SK-N-SH treated with all-trans-retinoic acid at 6 μM for 48 hours (cell line): ENCODE data around the gene CENPP.

ENCODE experiments used
- ARNTL ChIP-seq: fragments of 450-650 bp; formaldehyde crosslinking; IDR thresholded peaks from 2 replicates; pipeline ENCODE4 v1.5.0; 2020; ENCODE audit warnings: low read depth, mild to moderate bottlenecking, moderate library complexity, borderline replicate concordance
- CSRNP3 ChIP-seq: fragments of 250-450 bp; sonication (Bioruptor Pico); IDR thresholded peaks from 2 replicates; pipeline ENCODE4 v1.5.1; 2021; ENCODE audit warnings: mild to moderate bottlenecking, moderate library complexity
- TF ChIP-seq, protein P1 (sequence below): fragments of 250-450 bp; sonication (Bioruptor Pico); IDR thresholded peaks from 2 replicates; pipeline ENCODE4 v1.8.0; 2020; ENCODE audit warnings: mild to moderate bottlenecking, moderate library complexity, borderline replicate concordance

DNA sequence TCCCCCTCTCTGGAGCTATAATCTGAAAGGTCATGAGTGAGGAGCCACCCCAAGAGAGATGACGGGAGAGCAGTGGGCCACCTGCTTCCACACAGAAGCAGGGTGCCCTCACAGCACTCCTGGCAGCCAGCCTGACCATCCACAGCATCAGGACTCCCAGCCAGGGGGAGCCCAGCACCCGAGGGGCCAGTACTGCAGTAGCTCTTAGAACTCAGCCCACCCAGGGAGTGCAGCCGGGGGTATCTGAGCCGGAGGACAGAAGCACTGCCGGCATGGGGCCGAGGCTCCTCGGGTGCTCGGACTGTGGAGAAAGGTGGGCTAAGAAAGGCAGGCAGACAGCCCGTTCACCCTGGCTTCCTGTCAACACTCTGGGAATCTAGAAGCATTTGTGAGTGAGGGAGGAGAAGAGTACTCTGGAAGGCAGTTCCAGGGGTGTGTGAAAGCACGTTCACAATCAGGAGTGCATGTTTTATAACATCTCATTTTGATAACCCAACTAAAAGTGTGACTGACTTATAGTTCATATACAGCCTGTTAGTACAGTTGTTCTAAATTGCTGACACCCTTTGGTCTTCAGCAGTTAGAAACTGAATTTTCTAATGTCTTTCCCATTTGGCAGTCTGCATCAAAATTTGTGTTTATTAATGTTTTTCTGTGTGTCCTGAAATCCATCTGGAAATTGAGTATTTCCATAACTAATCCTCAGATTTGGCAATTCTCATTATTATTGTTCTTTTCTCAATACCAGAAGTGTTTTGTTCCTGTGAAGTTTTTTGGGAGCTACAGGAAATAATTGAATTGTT is 182.5 kb downstream of the CENPP start:
- TF ChIP-seq CSRNP3 (no peak), ARNTL (no peak)
- TF ChIP-seq, protein P1, sequence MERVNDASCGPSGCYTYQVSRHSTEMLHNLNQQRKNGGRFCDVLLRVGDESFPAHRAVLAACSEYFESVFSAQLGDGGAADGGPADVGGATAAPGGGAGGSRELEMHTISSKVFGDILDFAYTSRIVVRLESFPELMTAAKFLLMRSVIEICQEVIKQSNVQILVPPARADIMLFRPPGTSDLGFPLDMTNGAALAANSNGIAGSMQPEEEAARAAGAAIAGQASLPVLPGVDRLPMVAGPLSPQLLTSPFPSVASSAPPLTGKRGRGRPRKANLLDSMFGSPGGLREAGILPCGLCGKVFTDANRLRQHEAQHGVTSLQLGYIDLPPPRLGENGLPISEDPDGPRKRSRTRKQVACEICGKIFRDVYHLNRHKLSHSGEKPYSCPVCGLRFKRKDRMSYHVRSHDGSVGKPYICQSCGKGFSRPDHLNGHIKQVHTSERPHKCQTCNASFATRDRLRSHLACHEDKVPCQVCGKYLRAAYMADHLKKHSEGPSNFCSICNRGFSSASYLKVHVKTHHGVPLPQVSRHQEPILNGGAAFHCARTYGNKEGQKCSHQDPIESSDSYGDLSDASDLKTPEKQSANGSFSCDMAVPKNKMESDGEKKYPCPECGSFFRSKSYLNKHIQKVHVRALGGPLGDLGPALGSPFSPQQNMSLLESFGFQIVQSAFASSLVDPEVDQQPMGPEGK: no peak
